SJCRH30 (cell line): Measurements from ENCODE around the gene VEZF1. TPM values are rescaled to one million over a fixed set of nuclear protein-coding genes. Genes with fewer than 3 reads are reported as not detected.
A peak's percentile ranks its signal among the peaks of the same experiment; 100 is the strongest.

ENCODE experiments used
- DNase-seq, 2 experiments: peaks; one replicate each; pipeline ENCODE4 v3.0.0-alpha.2; 2015 to 2020
- H3K27ac ChIP-seq: fragments of 250-450 bp; sonication (Bioruptor Pico); 2 replicates; pipeline ENCODE4 v1.5.1; 2020; ENCODE audit warnings: mild to moderate bottlenecking, moderate library complexity
- H3K27me3 ChIP-seq: fragments of 250-450 bp; sonication (Bioruptor Pico); 2 replicates; pipeline ENCODE4 v1.5.1; 2020; ENCODE audit warnings: mild to moderate bottlenecking, moderate library complexity
- H3K36me3 ChIP-seq: fragments of 250-450 bp; sonication (Bioruptor Pico); 2 replicates; pipeline ENCODE4 v1.5.1; 2020; ENCODE audit warnings: mild to moderate bottlenecking, moderate library complexity
- H3K4me1 ChIP-seq: fragments of 250-450 bp; sonication (Bioruptor Pico); 2 replicates; pipeline ENCODE4 v1.5.1; 2020; ENCODE audit warnings: mild to moderate bottlenecking, moderate library complexity
- H3K4me3 ChIP-seq: fragments of 250-450 bp; sonication (Bioruptor Pico); 2 replicates; pipeline ENCODE4 v1.5.1; 2020; ENCODE audit warnings: mild to moderate bottlenecking, moderate library complexity
- H3K9me3 ChIP-seq: fragments of 250-450 bp; sonication (Bioruptor Pico); replicated peaks from 2 replicates; pipeline ENCODE4 v1.5.1; 2020; ENCODE audit warnings: mild to moderate bottlenecking, moderate library complexity
- total RNA-seq: library from RNA; depleted of rRNA; stranded (reverse); fragments of >200 nt; shearing (Covaris generic); gene quantifications from 2 replicates; pipeline ENCODE4 v1.2.3, GENCODE V29; 2014; rRNA removed

Gene VEZF1, protein sequence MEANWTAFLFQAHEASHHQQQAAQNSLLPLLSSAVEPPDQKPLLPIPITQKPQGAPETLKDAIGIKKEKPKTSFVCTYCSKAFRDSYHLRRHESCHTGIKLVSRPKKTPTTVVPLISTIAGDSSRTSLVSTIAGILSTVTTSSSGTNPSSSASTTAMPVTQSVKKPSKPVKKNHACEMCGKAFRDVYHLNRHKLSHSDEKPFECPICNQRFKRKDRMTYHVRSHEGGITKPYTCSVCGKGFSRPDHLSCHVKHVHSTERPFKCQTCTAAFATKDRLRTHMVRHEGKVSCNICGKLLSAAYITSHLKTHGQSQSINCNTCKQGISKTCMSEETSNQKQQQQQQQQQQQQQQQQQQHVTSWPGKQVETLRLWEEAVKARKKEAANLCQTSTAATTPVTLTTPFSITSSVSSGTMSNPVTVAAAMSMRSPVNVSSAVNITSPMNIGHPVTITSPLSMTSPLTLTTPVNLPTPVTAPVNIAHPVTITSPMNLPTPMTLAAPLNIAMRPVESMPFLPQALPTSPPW
- 74.9 and 78.9 TPM in 2 replicates for total RNA-seq

GRCh38 chr17:57987581-57988300 lies at the start of gene VEZF1:
Gene VEZF1, minus strand, starts transcription at chr17:57988254. Its CDS starts 143 bp downstream, at chr17:57988111.
- H3K36me3 ChIP-seq, result peaks cover 5% of the 10 kb centered on the region; the same call in 1 of the 2 replicates
- peak; percentile 80 to 82 for DNase-seq
- peak within 1 kb of the TSS; percentile 92 for H3K27ac ChIP-seq
- peaks cover 40% of the 10 kb centered on the region for H3K4me1 ChIP-seq
- H3K27me3 ChIP-seq, result no peaks in the 10 kb centered on the region
- H3K4me3 ChIP-seq, result peak within 1 kb of the TSS; percentile 99
- no peaks in the 10 kb centered on the region for H3K9me3 ChIP-seq

DNA sequence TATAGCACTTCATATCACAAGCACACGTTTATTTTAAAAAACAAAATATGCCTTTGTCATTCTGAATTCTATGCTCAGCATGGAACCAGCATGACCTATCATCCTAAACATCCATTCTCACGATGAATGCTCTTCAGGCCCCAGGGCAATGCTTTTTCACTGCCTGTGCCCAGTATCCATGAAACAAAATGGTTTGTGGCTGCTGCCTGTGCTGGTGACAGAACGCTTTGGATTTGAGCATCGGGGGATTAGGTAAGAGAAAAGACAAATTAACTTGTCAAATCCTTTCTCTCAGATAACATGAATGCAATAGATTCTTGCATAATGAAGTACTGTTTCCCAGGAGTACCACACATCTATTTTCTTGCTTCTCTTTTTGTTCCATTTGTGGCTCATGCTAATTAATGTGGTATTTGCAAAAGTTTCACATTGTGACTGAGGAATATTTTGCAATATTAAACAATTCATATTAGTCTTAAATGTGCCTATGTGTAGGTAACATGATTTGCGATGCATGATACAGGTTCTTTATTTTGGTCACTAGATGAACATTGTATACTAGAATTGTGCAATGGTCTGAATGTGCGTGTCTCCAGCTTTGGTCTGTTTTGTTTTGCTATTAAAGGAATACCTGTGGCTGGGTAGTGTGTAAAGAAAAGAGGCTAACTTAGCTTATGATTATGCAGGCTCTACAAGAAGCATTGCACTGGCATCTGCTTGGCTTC lies 44.8 kb upstream of the VEZF1 start:
- H3K4me1 ChIP-seq, result no peaks in the 10 kb centered on the region
- no peaks in the 10 kb centered on the region for H3K36me3 ChIP-seq
- H3K27me3 ChIP-seq, result no peaks in the 10 kb centered on the region
- H3K27ac ChIP-seq, result no peak overlapping the region
- no peak overlapping the region for H3K4me3 ChIP-seq
- no peaks in the 10 kb centered on the region for H3K9me3 ChIP-seq
- DNase-seq, result no peak

DNA sequence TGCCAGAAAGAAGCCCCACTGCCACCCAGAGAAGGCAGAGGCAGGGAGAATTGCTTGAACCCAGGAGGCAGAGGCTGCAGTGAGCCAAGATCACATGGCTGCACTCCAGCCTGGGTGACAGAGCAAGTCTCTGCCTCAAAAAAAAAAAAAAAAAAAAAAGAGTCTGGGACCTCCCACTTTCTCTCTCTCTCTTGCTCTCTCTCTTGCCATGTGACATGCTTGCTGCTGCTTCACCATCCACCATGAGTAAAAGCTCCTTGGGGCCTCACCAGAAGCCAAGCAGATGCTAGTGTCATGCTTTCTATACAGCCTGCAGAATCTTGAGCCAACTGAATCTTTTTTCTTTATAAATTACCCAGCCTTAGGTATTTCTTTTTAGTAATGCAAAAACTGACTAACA lies 40.5 kb upstream of the VEZF1 start:
- no peaks in the 10 kb centered on the region for H3K9me3 ChIP-seq
- no peak overlapping the region for H3K27ac ChIP-seq
- no peaks in the 10 kb centered on the region for H3K36me3 ChIP-seq
- no peak overlapping the region for H3K4me3 ChIP-seq
- H3K4me1 ChIP-seq, result no peaks in the 10 kb centered on the region
- no peak for DNase-seq
- no peaks in the 10 kb centered on the region for H3K27me3 ChIP-seq

GRCh38 chr17:58020401-58020800 lies 32.3 kb upstream of the VEZF1 start:
- Histone ChIP-seq H3K27me3 (no peaks in the 10 kb centered on the region), H3K4me3 (no peak overlapping the region), H3K27ac (no peak overlapping the region), H3K4me1 (no peaks in the 10 kb centered on the region), H3K36me3 (no peaks in the 10 kb centered on the region), H3K9me3 (no peaks in the 10 kb centered on the region)
- no peak for DNase-seq

DNA sequence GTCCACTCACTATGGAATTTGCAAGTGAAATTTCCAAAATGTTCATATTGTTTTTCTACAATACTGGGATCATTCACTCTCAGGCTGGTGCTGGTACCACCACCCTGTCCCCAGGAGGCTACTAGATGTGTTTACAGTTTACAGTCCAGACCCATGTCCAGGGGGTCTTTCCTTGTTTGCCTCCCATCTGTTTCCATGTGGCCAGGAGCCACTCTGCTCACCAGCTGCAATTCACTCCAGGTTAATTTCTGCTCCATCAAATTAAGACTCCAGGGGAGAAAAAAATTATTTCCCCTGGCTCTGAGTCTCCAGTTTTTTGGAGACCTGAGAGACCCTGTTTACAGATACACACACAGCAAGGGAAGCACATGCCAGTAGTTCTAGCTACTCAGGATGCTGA lies 31.5 kb upstream of the VEZF1 start:
- H3K27ac ChIP-seq, result no peak overlapping the region
- DNase-seq, result no peak
- H3K36me3 ChIP-seq, result no peaks in the 10 kb centered on the region
- H3K27me3 ChIP-seq, result no peaks in the 10 kb centered on the region
- H3K4me1 ChIP-seq, result no peaks in the 10 kb centered on the region
- H3K9me3 ChIP-seq, result no peaks in the 10 kb centered on the region
- H3K4me3 ChIP-seq, result no peak overlapping the region

DNA sequence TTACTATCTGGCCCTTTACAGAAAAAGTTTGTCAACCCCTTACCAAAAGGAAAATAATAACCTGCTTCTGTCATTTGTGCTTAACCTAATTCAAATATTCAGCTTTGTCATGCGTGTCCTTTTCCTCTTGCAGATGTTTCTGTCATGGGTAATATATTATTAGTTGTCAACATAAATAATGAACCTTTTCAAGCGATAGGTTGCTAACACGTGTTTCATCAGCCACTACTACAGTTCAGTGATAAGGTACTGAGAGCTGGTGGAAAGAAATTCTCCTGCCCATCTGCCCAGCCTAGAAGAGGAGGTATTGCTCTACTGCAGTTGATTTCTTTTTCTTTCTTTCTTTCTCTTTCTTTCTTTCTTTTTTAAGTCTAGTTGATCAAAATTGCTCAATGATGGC lies 31.0 kb upstream of the VEZF1 start:
- Histone ChIP-seq H3K36me3 (no peaks in the 10 kb centered on the region), H3K4me1 (no peaks in the 10 kb centered on the region), H3K27ac (no peak overlapping the region), H3K27me3 (no peaks in the 10 kb centered on the region), H3K4me3 (no peak overlapping the region), H3K9me3 (no peaks in the 10 kb centered on the region)
- DNase-seq, result no peak

- DNase-seq, result no peak
- no peaks in the 10 kb centered on the region for H3K9me3 ChIP-seq
- no peaks in the 10 kb centered on the region; the same call in 1 of the 2 replicates for H3K4me1 ChIP-seq
- H3K36me3 ChIP-seq, result peaks cover 11% of the 10 kb centered on the region
- H3K27ac ChIP-seq, result no peak overlapping the region
- no peak overlapping the region for H3K4me3 ChIP-seq
- no peaks in the 10 kb centered on the region for H3K27me3 ChIP-seq
Measured at GRCh38 chr17:58010067-58010799, 22.2 kb upstream of the VEZF1 start.

- Histone ChIP-seq H3K4me3 (peak overlapping the region; percentile 91), H3K4me1 (peaks cover 8% of the 10 kb centered on the region), H3K27me3 (no peaks in the 10 kb centered on the region), H3K36me3 (peaks cover 33% of the 10 kb centered on the region), H3K9me3 (no peaks in the 10 kb centered on the region), H3K27ac (peak overlapping the region; percentile 98)
- DNase-seq, result no peak
Measured at GRCh38 chr17:58007781-58008706, 20.0 kb upstream of the VEZF1 start.

DNA sequence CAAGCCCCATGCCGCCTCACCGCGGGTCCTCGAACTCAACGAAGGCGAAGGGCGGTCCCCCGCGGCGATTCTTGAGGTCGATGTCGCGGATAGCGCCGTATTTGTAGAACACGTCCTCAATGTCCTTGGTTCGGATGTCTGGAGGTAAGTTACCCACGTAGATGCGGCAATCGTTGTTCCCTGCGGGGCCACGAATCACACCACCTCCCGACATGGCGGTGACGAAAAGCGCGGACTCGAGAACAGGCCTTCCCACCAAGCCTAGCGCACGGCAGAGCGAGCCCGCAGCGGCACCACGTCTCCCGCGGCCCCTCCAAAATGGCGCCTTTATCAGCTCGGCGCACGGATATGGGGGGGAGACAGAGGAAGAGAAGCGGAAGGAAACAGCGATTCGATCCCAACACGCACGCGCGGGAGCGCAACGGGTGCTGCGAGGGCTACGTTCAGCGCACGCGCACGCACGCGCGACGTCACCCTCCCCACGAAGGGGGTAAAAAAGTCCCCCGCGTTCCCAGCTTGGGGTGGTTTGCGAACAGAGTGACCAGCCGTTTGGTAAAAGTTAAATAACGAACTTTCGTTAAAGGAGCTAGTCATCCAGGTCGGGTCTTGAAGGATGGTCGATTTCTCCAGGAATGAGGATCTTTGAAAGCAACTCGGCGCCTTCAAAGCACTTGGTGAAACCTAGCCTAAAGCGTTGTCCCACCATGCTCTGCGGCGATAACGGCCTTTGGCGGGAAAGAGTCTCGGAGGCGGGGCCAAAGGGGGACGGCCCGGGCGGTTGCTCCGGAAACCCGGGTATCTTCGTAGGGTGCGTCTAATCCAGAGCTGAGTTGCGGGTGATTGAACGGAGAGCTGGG lies 19.1 kb upstream of the VEZF1 start, which contains the start of gene SRSF1:
Gene SRSF1, minus strand, starts transcription at position 323 of the 857 bp plus-strand sequence. Its CDS starts 109 bp downstream, at position 214.
- Histone ChIP-seq H3K27me3 (no peaks in the 10 kb centered on the region), H3K4me1 (peaks cover 8% of the 10 kb centered on the region), H3K9me3 (no peaks in the 10 kb centered on the region), H3K36me3 (peaks cover 42% of the 10 kb centered on the region), H3K4me3 (peak within 1 kb of the TSS; percentile 91), H3K27ac (peak within 1 kb of the TSS; percentile 98)
- DNase-seq, result peak; percentile 98

GRCh38 chr17:58006560-58006923 lies 18.5 kb upstream of the VEZF1 start:
- H3K27ac ChIP-seq, result peak overlapping the region; percentile 98
- H3K36me3 ChIP-seq, result peaks cover 48% of the 10 kb centered on the region
- peak; percentile 83 to 85 for DNase-seq

DNA sequence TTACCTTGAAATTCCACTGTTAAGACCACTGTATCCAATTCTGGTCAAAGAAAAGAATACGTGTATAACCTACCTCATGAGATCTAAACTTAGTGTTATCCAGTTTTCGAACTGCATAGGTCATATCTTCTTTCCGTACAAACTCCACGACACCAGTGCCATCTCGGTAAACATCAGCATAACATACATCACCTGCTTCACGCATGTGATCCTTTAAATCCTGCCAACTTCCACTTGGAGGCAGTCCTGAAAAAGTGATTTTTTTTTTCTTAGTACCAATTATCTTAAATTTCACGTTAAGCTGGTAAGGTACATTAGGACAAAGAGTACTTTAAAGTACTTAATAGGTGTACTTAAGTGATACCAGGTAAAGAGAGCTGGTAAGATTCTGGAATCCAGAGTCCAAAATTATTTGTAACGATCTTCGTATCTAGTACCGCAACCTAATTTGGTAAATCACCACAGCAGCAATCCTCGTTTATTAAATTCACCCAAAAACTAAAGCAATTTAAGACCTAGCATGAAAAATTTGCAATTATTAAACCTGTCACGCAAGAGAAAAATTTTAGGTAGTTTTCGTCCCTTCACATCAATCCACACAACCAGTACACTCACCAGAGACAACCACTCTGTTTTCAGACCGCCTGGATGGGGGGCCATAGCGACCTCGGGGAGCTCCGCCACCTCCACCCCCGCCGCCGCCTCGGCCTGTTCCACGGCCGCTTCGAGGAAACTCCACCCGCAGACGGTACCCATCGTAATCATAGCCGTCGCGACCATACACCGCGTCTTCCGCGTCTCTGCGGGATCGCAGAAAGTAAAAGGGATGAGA lies 17.9 kb upstream of the VEZF1 start:
- Histone ChIP-seq H3K9me3 (no peaks in the 10 kb centered on the region), H3K36me3 (peaks cover 54% of the 10 kb centered on the region), H3K27me3 (no peaks in the 10 kb centered on the region), H3K4me3 (peak overlapping the region; percentile 91), H3K4me1 (peaks cover 8% of the 10 kb centered on the region), H3K27ac (peak overlapping the region; percentile 98)
- no peak for DNase-seq

More at GRCh38 chr17:58006560-58006923, 18.5 kb upstream of the VEZF1 start:
- peak overlapping the region; percentile 91 for H3K4me3 ChIP-seq
- no peaks in the 10 kb centered on the region for H3K9me3 ChIP-seq
- peaks cover 8% of the 10 kb centered on the region for H3K4me1 ChIP-seq
- H3K27me3 ChIP-seq, result no peaks in the 10 kb centered on the region
